ENCODE data around the gene YY1. TPM values are rescaled to one million over a fixed set of nuclear protein-coding genes. Genes with fewer than 3 reads are reported as not detected.
A peak's percentile ranks its signal among the peaks of the same experiment; 100 is the strongest.

YY1 gene
- total and polyA plus RNA-seq, 4 experiments from 2014 or later: 8.9 to 90.3 (median 54.5) TPM

DNA sequence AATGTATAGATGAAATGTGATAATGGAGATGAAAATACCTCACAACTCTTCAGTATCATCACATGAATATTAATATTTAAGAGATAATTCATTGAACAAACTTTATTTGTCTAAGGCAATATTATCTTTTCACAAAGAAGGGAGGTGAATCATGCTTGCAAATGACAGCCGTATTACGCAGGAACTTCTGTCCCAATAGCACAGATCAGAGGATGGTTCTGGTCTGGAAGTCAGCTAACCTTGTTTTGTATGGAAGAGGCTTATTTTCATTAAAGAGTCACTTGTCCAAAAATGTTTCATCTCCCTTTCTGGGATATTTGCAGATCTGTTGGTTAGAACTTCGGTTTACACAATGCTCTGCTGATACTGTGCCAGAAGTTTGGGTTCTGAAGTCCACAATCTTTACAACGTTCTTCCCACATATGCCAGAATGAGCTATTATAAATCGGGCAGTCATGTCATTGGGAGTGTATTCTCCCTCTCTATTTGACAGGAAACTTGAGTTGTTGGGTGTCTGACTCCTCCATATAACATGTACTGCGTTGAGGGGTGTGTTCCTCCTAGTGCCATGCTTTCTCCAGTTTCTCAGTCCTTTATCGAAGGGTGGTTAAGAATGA lies 29.8 kb downstream of the YY1 start:
- ChIA-PET POLR2A (ENCODE audit: partially characterized antibody) (interaction anchor here (0.6 to 1.5 kb wide), 2 partner anchors 16 to 25 kb away, joined by 3 to 4 read pairs; no protein-coding TSS in a partner anchor), CTCF (ENCODE audit: partially characterized antibody) (interaction anchor here (0.6 to 1.5 kb wide), 9 partner anchors 9 to 85 kb away, joined by 3 to 8 read pairs (median 4); no protein-coding TSS in a partner anchor)
- Mint-ChIP-seq H3K9me3 (no peaks in the 10 kb centered on the region), H3K27ac (peak overlapping the region in 2 of 7 donors; percentile 60 to 77), H3K4me1 (peaks cover 38 to 71% (median 56%) of the 10 kb centered on the region in 4 donors), H3K36me3 (peaks cover 17 to 44% of the 10 kb centered on the region in 2 donors), H3K4me3 (peak overlapping the region in 1 of 8 donors; percentile 21), H3K27me3 (no peaks in the 10 kb centered on the region)
- Histone ChIP-seq H3K4me1 (ENCODE audit: insufficient read depth, low read length) (peaks cover 54% of the 10 kb centered on the region), H3K27ac (ENCODE audit: low read depth, low read length) (no peak overlapping the region), H3K9me3 (ENCODE audit: control insufficient read depth in 1 of 2, low read length in 2 of 2) (no peaks in the 10 kb centered on the region), H3K4me3 (ENCODE audit: low read length in 2 of 2) (no peak overlapping the region), H3K27me3 (ENCODE audit: insufficient read depth, low read length) (no peaks in the 10 kb centered on the region), H3K36me3 (ENCODE audit: insufficient read depth, low read length) (no peaks in the 10 kb centered on the region)
- intact Hi-C loops (cut with micrococcal nuclease): no loop called here
- no peak for DNase-seq

DNA sequence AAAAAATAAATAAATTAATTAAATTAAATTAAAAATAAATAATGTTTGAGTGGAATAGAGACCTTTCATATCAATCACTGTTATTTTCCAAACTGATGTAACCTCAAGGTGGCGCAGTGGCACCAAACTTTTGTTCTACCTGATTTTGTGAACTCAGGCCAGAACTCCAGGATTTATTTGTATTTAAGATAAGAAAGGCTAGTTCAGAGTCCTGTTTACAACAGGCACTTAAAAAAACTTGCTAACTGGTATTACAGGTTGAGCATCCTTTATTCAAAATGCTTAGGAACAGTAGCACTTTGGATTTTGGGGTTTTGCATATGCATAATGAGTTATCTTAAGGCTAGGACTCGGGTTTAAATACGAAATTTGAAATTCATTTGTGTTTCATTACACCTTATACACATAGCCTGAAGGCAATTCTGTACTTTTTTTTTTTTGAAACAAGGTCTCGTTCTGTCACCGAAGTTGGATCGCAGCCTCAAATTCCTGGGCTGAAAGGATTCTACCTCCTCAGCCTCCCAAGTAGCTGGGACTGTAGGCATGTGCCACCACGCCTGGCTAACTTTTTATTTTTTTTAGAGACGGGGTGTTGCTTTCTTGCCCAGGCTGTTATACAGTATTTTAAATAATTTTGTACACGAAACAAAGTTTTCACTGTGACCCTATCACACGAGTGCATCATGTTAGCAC lies 32.4 kb downstream of the YY1 start:
- no peak overlapping the region for H3K4me3 Mint-ChIP-seq
- POLR2A ChIA-PET (ENCODE audit: partially characterized antibody): no interaction called here
- intact Hi-C loops (cut with micrococcal nuclease): loop anchor here (1.0 kb wide), 1 partner anchor 106 kb away; no protein-coding TSS in a partner anchor
- DNase-seq: peak in 2 of 5 donors; percentile 17 to 20
- Histone ChIP-seq H3K4me1 (ENCODE audit: insufficient read depth, low read length) (peaks cover 61% of the 10 kb centered on the region), H3K4me3 (ENCODE audit: low read length in 2 of 2) (no peak overlapping the region), H3K27me3 (ENCODE audit: insufficient read depth, low read length) (no peaks in the 10 kb centered on the region), H3K9me3 (ENCODE audit: control insufficient read depth in 1 of 2, low read length in 2 of 2) (no peaks in the 10 kb centered on the region), H3K27ac (ENCODE audit: low read depth, low read length) (no peak overlapping the region), H3K36me3 (ENCODE audit: insufficient read depth, low read length) (peaks cover 19% of the 10 kb centered on the region)
- no peaks in the 10 kb centered on the region for H3K27me3 Mint-ChIP-seq
- CTCF ChIA-PET (ENCODE audit: partially characterized antibody): interaction anchor here (0.6 to 5.6 kb wide), 3 partner anchors 13 to 265 kb away, joined by 3 to 38 read pairs (median 3); no protein-coding TSS in a partner anchor
- H3K36me3 Mint-ChIP-seq: peaks cover 5 to 40% of the 10 kb centered on the region in 2 donors
- H3K27ac Mint-ChIP-seq: peak overlapping the region in 1 of 7 donors; percentile 48
- H3K4me1 Mint-ChIP-seq: peaks cover 45 to 72% (median 61%) of the 10 kb centered on the region in 4 donors
- no peaks in the 10 kb centered on the region for H3K9me3 Mint-ChIP-seq

DNA sequence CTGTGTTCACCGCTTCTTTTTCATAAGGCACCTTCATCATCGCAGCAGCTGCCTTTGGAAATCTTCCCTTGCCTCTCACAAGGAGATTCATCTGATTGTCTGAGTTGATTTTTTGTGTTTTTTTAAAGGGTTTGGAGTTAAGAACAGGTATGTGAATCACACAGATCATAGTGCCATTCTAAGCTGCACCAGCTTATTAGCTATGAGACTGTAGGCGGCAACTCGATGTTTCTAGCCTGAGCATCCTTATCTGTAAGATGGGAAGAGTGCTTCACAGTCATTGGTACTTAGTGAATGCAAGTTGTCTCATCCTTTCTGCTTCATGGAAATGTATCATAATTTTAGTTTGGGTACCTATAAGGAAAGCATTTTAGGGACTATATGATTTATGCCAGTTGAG lies 35.3 kb downstream of the YY1 start:
- ChIA-PET CTCF (ENCODE audit: partially characterized antibody) (interaction anchor here (0.6 to 5.6 kb wide), 2 partner anchors 10 to 32 kb away, joined by 4 to 38 read pairs; no protein-coding TSS in a partner anchor), POLR2A (ENCODE audit: partially characterized antibody) (interaction anchor here (0.6 kb wide), 1 partner anchor 21 kb away, joined by 5 read pairs; no protein-coding TSS in a partner anchor)
- H3K36me3 Mint-ChIP-seq: peaks cover 0 to 40% of the 10 kb centered on the region in 2 donors
- H3K27ac Mint-ChIP-seq: peak overlapping the region in 5 of 7 donors; percentile 1 to 77 (median 25)
- H3K27me3 Mint-ChIP-seq: no peaks in the 10 kb centered on the region
- peaks cover 40 to 69% (median 54%) of the 10 kb centered on the region in 4 donors for H3K4me1 Mint-ChIP-seq
- no peak for DNase-seq
- Histone ChIP-seq H3K36me3 (ENCODE audit: insufficient read depth, low read length) (peaks cover 26% of the 10 kb centered on the region), H3K9me3 (ENCODE audit: control insufficient read depth in 1 of 2, low read length in 2 of 2) (no peaks in the 10 kb centered on the region), H3K4me1 (ENCODE audit: insufficient read depth, low read length) (peaks cover 42% of the 10 kb centered on the region), H3K4me3 (ENCODE audit: low read length in 2 of 2) (no peak overlapping the region), H3K27me3 (ENCODE audit: insufficient read depth, low read length) (no peaks in the 10 kb centered on the region), H3K27ac (ENCODE audit: low read depth, low read length) (no peak overlapping the region)
- H3K4me3 Mint-ChIP-seq: peak overlapping the region in 4 of 8 donors; percentile 12 to 61 (median 36)
- peaks cover 0 to 2% (median 0%) of the 10 kb centered on the region in 8 donors for H3K9me3 Mint-ChIP-seq
- intact Hi-C loops (cut with micrococcal nuclease): no loop called here

DNA sequence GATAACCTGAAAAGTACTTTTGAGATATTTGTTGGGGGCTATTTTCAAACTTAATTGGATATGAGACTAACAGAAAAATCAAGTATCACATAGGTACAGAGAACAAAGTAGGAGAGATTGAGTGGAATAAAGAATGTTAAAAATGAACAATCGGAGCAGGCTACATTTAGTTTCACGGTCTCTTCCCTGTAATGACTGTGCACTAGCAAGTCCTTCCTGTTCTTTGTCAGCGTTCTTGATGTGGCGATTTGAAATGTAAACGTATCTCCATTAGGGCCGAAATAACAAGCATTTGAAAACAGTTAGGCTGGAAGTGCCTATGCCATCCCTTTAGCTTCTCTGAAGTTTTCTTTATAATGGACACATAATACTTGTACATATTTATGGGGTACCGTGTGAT lies 36.3 kb downstream of the YY1 start:
- H3K4me1 Mint-ChIP-seq: peaks cover 41 to 72% (median 56%) of the 10 kb centered on the region in 4 donors
- H3K27me3 Mint-ChIP-seq: no peaks in the 10 kb centered on the region
- intact Hi-C loops (cut with micrococcal nuclease): no loop called here
- H3K4me3 Mint-ChIP-seq: peak overlapping the region in 5 of 8 donors; percentile 1 to 40 (median 17)
- peaks cover 0 to 2% (median 0%) of the 10 kb centered on the region in 8 donors for H3K9me3 Mint-ChIP-seq
- no peaks in the 10 kb centered on the region for H3K9me3 ChIP-seq (ENCODE audit: control insufficient read depth in 1 of 2, low read length in 2 of 2)
- peaks cover 0 to 39% of the 10 kb centered on the region in 2 donors for H3K36me3 Mint-ChIP-seq
- H3K4me1 ChIP-seq (ENCODE audit: insufficient read depth, low read length): peaks cover 39% of the 10 kb centered on the region
- H3K36me3 ChIP-seq (ENCODE audit: insufficient read depth, low read length): peaks cover 26% of the 10 kb centered on the region
- CTCF ChIA-PET (ENCODE audit: partially characterized antibody): interaction anchor here (5.6 kb wide), 1 partner anchor 10 kb away, joined by 38 read pairs; no protein-coding TSS in a partner anchor
- H3K4me3 ChIP-seq (ENCODE audit: low read length in 2 of 2): no peak overlapping the region
- no peak for DNase-seq
- H3K27ac ChIP-seq (ENCODE audit: low read depth, low read length): peak overlapping the region; percentile 5
- H3K27ac Mint-ChIP-seq: peak overlapping the region; percentile 17 to 84 (median 66)
- no peaks in the 10 kb centered on the region for H3K27me3 ChIP-seq (ENCODE audit: insufficient read depth, low read length)
- POLR2A ChIA-PET (ENCODE audit: partially characterized antibody): no interaction called here

DNA sequence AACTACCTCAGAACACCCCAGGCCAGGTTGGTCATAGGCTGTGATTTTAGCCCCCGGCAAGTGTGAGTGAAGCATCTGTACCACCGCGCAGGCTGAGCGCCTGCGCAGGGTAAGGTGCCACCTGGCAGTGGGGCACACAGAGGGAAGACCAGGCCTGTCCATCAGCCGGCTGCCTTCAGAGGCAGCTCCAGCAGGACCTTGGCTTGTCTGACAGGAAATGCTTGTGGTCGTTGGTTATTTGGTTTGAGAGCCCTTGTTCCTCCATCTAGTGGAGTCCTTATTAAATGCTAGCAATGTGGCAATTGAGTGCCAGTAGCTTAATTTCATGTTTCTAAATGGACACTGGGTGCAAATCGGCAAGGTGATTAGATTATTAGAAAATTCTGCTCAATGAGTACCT lies 39.8 kb downstream of the YY1 start:
- peaks cover 0 to 49% of the 10 kb centered on the region in 2 donors for H3K36me3 Mint-ChIP-seq
- H3K27ac ChIP-seq (ENCODE audit: low read depth, low read length): no peak overlapping the region
- H3K9me3 Mint-ChIP-seq: peaks cover 0 to 2% (median 0%) of the 10 kb centered on the region in 8 donors
- intact Hi-C loops (cut with micrococcal nuclease): no loop called here
- no peak overlapping the region for H3K4me3 Mint-ChIP-seq
- H3K36me3 ChIP-seq (ENCODE audit: insufficient read depth, low read length): peaks cover 29% of the 10 kb centered on the region
- no peak overlapping the region for H3K4me3 ChIP-seq (ENCODE audit: low read length in 2 of 2)
- ChIA-PET CTCF (ENCODE audit: partially characterized antibody) (interaction anchor here (0.6 to 1.5 kb wide), 4 partner anchors 9 to 86 kb away, joined by 3 to 4 read pairs (median 3); no protein-coding TSS in a partner anchor), POLR2A (ENCODE audit: partially characterized antibody) (interaction anchor here (0.9 to 1.0 kb wide), 2 partner anchors 17 to 56 kb away, joined by 3 to 4 read pairs; no protein-coding TSS in a partner anchor)
- H3K4me1 ChIP-seq (ENCODE audit: insufficient read depth, low read length): peaks cover 26% of the 10 kb centered on the region
- no peaks in the 10 kb centered on the region for H3K27me3 Mint-ChIP-seq
- no peak for DNase-seq
- H3K4me1 Mint-ChIP-seq: peaks cover 35 to 64% (median 43%) of the 10 kb centered on the region in 4 donors
- no peaks in the 10 kb centered on the region for H3K27me3 ChIP-seq (ENCODE audit: insufficient read depth, low read length)
- H3K9me3 ChIP-seq (ENCODE audit: control insufficient read depth in 1 of 2, low read length in 2 of 2): no peaks in the 10 kb centered on the region
- H3K27ac Mint-ChIP-seq: peak overlapping the region in 5 of 7 donors; percentile 37 to 65 (median 62)

DNA sequence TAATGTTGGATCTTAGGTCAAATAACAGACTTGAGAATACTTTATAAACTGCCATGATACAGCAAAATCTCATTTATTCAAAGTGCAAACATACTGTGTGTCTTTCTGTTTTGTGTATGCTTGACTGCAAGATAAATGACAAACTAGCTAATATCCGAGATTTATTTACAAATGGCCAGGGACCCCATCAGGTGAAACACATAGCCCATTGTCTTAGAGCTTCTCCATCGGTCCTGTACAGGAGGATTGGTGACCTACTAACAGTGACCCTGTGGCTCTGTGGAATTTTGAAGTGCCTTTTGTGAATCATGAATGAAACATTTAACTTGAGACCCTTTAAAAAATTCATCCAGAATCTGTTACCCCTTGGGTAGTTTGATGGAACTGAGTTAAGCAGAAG lies 40.2 kb downstream of the YY1 start:
- H3K4me3 ChIP-seq (ENCODE audit: low read length in 2 of 2): no peak overlapping the region
- Mint-ChIP-seq H3K27me3 (no peaks in the 10 kb centered on the region), H3K36me3 (peaks cover 0 to 48% of the 10 kb centered on the region in 2 donors), H3K27ac (peak overlapping the region in 4 of 7 donors; percentile 59 to 65 (median 63)), H3K9me3 (peaks cover 0 to 2% (median 0%) of the 10 kb centered on the region in 8 donors), H3K4me1 (peaks cover 34 to 61% (median 41%) of the 10 kb centered on the region in 4 donors), H3K4me3 (no peak overlapping the region)
- H3K27me3 ChIP-seq (ENCODE audit: insufficient read depth, low read length): no peaks in the 10 kb centered on the region
- H3K4me1 ChIP-seq (ENCODE audit: insufficient read depth, low read length): peaks cover 21% of the 10 kb centered on the region
- H3K27ac ChIP-seq (ENCODE audit: low read depth, low read length): no peak overlapping the region
- H3K9me3 ChIP-seq (ENCODE audit: control insufficient read depth in 1 of 2, low read length in 2 of 2): no peaks in the 10 kb centered on the region
- H3K36me3 ChIP-seq (ENCODE audit: insufficient read depth, low read length): peaks cover 28% of the 10 kb centered on the region
- CTCF ChIA-PET (ENCODE audit: partially characterized antibody): interaction anchor here (0.6 to 1.5 kb wide), 4 partner anchors 8 to 86 kb away, joined by 3 to 4 read pairs (median 3); no protein-coding TSS in a partner anchor
- POLR2A ChIA-PET (ENCODE audit: partially characterized antibody): no interaction called here
- intact Hi-C loops (cut with micrococcal nuclease): no loop called here
- DNase-seq: no peak

Data from CD4-positive, alpha-beta memory T cell (primary cell).